HG02763 (cell line): ENCODE results near the gene DYSF.

ENCODE experiments used
- ATAC-seq: cut with Tn5 transposase; IDR thresholded peaks from one replicate; pipeline ENCODE4 v1.9.1; 2021; ENCODE audit warnings: mild to moderate bottlenecking, moderate library complexity; ENCODE audit not compliant: unreplicated experiment

DYSF gene

DNA sequence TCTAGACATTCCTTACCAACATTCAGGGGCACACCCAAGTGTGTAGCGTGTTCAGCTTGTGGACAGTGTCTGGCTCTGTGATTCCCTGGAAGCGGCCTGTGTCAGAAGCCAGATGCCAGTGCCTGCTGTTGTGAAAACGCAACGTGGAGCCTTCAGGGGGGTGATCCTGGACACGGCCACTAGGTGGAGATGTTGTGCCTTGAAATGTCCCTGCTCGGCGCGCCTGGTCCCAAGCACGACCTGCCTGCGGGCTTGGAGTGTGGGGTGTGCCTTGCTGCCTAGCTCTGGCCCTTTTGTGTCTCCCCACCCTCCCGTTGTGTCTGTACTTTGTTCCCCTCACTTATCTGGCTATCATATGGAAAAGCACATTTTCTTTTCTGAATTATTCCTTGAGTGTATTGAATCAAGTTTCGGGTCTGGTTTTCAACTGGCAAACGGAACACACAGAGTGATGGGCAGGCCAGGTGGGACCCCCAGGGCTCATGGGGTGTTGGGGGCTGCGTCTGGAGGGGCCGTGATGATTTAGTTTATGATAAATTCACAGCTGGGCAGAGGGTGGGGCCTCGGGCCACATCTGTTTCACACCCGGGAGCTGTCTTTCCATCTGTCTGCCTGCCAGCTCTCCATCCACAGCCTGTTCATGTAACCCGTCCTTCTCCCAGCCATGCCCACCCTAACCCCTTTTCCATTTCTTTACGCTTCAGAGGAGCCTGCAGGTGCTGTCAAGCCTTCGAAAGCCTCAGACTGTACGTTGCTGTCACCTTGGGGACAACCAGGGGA lies 95.5 kb downstream of the DYSF start:
- ATAC-seq = no peak

DNA sequence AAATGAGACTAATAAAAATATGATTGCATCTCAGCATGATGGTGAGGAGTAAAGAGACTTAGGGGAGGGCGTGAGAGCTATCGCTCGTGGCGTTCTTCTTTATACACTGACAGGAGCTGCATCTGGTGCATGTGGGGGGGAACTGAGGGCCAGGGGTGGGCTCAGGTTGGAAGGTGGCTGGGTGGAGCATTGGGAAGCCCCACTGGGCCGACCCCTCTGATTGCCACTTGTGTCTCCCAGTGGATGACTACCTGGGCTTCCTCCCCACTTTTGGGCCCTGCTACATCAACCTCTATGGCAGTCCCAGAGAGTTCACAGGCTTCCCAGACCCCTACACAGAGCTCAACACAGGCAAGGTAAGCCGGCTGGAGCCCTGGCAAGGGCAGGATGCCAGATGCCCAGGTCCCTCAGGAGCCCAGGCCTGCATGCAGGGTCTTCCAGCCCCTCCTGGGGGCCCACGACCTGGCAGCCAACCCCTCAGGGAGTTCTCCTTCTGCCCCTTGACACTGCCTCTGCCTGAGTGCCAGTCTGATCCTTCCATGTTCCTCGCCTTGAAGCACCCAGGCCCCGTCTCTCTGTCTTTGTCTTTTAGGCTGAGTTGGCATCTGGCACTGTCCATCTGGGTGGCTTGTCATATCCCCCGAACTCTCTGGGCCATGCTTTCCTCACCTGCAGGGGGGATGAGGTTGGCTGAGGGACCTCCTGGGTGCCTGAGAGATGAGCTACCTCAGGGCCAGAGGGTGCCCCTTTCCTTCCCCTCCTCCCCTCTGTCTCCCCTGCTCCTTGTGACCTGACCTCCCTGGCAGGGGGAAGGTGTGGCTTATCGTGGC lies 97.7 kb downstream of the DYSF start:
- ATAC-seq = no peak

DNA sequence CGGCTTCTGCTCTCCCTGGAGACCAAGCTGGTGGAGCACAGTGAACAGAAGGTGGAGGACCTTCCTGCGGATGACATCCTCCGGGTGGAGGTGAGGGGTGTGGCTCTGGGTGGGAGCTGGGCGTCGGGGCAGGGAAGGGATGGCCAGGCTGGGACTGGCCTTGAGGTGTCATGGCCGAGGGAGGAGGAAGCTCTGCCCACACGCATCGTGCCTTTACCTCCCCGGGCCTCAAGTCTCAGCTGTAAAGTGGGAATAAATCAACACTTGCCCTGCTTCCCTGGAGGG lies 98.2 kb downstream of the DYSF start:
- ATAC-seq = no peak

DNA sequence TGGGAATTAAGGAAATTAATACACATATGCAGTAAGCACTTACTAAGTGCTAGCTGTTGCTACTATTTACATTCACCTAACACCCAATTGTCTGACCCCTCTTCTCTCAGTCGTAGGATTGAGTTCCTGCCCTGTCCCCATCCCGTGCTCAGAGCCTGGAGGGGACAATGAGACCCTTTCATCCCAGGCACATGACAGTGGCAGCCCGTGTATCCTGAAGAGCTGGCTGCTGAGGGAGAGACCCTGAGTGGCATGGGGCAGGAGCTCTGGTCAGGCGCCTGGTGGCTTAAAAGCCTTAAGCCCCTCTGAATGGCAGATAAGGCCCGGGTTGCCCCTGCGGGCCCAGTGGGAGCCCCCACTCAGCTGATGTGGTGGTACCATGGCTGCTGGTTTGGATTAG lies 99.0 kb downstream of the DYSF start:
- no peak for ATAC-seq

GRCh38 chr2:71552861-71553301 lies 99.5 kb downstream of the DYSF start:
- no peak for ATAC-seq

DNA sequence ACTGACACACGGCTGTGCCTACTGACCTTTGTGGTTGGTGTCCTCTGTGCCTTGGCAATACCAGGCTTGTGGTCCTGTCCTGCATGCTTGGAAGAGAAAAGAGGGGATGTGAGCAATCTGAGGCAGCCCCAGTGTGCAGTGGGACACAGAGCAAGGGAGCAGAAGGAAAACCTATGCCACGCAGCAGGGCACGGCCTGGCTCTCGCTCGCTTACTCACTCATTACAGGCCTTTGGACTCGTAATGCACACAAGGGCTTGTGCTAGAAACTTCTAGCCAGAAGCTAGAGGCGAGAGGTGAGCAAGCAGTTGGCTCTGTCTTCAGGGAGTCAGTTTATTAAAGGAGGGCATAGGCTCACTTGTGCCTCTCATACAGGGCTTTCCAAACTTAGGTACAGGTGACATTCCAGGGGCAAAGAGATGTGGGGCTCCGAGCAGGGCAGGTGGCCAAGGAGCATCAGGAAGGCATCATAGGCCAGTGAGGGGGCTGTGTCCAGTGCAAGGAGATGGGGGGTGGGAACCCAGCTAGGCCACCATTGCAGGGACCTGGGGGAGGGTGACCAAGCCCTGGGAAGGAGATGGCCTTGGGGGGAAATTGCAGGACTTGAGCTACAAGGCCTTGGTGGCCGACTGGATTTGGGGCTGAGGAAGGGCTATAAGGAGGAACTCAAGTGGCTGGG lies 100.8 kb downstream of the DYSF start:
- ATAC-seq = no peak

DNA sequence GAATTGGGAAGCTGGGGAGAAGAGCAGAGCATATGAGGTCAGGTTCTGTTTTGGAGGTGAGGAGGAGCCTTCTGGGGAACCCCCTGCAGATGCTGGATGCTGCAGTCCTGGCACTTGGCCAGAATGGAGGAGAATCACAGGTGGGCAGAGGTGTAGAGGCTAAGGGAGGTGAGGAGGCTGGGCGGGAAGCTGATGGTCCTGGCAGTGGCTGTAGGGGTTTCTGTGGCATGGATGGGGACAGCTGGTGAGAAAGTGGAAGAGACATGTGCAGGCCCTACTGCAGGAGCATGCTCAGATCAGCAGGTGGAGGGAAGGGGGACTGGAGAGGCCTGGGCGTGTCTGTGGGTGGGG lies 101.3 kb downstream of the DYSF start:
- ATAC-seq = no peak

- no peak for ATAC-seq
Measured at GRCh38 chr2:71555798-71556454, 102.6 kb downstream of the DYSF start.

DNA sequence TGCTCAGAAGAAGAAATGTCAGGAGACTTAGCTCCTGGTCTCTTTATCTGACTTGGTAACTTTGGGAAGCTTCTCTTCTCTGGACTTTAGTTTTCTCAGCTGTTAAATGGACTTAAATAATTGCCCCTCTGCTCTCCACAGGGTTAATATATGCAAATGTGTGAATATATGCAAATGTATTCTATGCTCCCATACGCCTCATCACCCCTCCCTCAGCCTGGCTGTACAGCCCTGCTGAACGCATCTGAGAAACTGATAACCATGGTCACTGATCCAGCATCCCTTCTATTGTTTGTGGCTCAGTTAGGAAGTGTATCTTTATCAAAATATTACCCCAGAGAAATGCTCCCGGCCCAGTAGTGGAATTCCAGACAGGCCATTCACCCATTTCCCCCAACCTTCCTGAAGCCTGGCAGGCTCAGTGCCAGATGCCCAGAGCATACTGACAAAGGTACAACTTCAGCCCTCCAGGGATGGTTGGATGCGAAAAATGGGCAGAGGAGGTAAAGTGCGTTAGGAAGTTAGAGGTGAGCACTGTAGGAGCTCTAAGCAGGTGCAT lies 103.4 kb downstream of the DYSF start:
- no peak for ATAC-seq

DNA sequence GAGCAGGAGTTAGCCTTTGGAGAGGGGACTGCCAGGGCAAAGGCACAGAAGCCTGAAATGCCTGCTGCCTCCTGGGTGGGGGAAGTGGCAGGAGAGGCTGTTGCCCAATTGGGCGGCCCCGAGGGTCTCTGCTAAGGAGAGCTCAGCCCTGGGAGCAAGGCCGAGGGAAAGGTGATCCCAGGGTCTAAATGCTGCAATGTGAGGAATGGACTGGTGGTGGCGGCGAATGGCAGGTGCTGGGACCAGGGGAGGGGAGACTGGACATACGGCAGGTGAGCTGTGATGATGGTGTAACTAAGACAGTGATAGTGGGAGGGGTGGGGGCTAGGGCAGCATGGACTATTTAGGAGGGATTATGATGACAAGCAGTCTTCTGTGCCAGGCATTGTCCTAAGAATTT lies 104.0 kb downstream of the DYSF start:
- ATAC-seq = no peak

DNA sequence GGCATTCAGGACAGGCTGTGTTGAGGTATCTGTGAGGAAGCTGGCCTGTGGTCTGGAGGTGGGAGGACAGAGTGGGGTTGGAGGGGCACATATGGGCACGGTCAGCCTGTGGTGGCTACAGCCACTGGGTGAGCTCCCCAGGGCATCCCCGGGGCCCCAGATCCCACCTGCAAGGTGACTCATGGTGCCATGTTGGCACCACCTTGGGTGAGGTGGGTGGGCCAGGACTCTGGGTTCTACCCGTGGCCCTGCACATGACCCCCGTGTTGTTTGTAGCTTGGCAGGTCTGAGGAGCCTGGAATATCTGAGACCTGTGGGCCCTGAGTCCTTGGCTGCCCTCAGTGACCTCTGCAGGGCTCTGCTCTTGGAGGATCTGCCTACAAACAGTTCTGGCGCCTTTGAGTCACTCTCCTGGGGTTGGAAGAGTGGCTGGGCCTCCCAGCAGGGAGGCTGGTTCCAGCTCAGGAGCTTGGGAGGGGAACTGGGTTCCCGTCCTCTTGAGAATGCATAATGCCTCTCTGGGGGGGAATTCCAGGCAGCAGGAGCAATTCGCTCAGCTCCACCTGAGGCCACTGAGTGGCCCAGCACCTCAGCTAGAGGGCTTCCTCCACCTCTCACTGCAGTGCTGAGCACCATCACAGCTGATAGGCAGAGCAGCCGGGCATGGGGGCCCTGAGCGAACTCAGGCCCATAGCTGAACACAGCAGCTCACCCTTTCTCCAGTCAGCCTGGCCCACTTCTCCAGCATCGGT lies 105.1 kb downstream of the DYSF start:
- no peak for ATAC-seq

DNA sequence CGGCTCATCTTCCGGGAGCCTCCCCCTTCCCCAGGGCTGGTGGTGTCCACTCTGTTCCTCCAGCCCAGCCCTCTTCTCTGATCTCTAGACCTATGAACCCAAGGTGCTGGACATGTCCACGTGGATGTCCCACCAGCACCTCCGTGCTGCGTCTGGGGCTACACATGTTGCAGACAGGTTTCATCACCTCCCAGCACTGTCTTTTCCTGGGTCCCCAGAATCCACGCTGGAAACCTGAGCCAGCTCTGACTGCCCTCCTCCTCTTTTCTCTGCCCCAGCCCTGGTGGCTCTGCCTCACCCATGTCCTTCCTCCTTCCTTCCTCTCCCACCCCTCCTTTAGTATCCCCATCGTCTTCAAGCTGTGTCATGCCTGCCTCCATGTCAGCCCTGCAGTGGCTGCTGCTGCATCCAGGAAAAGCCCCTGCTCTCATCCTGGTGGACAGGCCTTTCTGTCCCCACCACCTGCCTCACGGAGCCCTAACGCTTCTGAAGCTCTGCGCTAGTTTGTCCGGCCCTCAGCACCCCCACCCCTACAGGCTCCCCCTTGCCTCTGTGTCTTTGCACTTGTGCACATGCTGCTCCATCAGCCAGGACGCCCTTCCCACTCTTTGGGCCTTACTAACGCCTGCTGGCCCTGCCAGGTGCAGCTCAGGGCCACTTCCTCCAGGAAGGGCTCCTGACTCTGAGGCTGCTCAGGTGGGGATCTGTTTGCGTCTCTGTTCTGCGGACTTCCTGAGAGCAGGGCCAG lies 105.9 kb downstream of the DYSF start:
- no peak for ATAC-seq

GRCh38 chr2:71559828-71560637 lies 106.7 kb downstream of the DYSF start:
- ATAC-seq = no peak

GRCh38 chr2:71560638-71561011 lies 107.3 kb downstream of the DYSF start:
- ATAC-seq = no peak

- ATAC-seq = no peak
Measured at GRCh38 chr2:71561441-71562267, 108.3 kb downstream of the DYSF start.

DNA sequence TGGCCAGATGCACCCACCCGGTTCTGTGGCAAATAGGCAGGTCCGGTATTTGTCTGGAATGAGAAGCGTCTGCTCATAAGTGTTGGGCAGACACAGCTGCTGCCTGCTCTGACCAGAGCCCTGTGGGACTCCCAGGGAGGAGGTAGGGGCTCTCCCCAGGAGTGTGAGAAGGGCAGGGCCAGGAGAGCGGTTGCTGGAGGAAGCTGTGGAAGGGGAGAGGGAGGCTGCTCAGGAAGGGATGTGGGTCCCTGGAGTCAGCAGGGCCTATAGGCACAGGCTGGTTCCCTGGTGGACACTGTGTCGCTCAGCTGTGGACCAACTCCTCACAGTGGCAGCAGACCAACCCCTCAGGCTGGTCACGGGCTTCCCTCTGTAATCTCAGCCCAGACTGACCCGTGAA lies 109.2 kb downstream of the DYSF start:
- no peak for ATAC-seq

DNA sequence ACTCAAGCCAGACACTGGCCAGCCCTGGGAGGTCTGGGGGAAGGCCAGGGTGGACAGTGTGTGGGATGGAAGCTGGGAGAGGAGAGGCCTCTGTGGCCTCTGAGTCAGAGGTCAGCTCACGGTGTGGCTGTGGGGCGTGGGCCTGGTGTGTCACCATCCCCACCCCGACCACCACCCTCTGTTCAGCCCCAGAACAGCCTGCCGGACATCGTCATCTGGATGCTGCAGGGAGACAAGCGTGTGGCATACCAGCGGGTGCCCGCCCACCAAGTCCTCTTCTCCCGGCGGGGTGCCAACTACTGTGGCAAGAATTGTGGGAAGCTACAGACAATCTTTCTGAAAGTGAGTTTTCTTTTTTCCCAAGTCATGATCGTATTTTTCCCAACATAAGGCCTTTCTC lies 110.5 kb downstream of the DYSF start:
- no peak for ATAC-seq

DNA sequence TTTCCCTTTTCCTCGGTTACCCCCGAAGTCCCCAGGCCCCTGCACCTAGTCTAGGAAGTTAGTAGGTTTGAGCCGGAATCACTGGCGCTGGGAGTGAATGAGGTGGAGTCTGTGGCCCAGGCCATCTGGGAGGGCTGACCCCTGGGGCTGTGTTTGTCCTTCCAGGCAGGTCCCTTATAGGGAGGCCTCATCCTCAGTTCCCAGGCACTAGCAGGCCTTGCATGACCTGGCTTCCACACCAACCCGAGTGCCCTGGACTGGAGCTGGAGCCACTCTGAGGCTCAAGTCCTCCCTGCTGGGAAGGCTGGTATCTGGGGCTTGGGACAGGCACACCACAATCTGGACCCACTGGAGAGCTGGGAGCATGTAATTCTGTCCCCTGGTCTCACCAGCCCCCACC lies 111.0 kb downstream of the DYSF start:
- no peak for ATAC-seq
